Mammary epithelial cell (primary cell): Measurements from ENCODE around the gene RPP30.

Experiments
- EZH2 ChIP-seq: IDR thresholded peaks from 2 replicates; pipeline ENCODE4 v1.6.1; 2012; ENCODE audit warnings: low read length, inconsistent platforms, borderline replicate concordance
- TF ChIP-seq, protein P1 (sequence below), 2 donors: IDR thresholded peaks in 1 of 2; conservative IDR thresholded peaks in 1 of 2; 2 replicates each; pipeline ENCODE4 v1.5.1; 2011 to 2012; ENCODE audit warnings: inconsistent platforms in 2 of 2, low read length in 2 of 2, mild to moderate bottlenecking in 2 of 2, control low read depth in 1 of 2, low read depth in 1 of 2; ENCODE audit not compliant: insufficient read depth in 1 of 2; ENCODE audit errors: extremely low read depth in 1 of 2

DNA sequence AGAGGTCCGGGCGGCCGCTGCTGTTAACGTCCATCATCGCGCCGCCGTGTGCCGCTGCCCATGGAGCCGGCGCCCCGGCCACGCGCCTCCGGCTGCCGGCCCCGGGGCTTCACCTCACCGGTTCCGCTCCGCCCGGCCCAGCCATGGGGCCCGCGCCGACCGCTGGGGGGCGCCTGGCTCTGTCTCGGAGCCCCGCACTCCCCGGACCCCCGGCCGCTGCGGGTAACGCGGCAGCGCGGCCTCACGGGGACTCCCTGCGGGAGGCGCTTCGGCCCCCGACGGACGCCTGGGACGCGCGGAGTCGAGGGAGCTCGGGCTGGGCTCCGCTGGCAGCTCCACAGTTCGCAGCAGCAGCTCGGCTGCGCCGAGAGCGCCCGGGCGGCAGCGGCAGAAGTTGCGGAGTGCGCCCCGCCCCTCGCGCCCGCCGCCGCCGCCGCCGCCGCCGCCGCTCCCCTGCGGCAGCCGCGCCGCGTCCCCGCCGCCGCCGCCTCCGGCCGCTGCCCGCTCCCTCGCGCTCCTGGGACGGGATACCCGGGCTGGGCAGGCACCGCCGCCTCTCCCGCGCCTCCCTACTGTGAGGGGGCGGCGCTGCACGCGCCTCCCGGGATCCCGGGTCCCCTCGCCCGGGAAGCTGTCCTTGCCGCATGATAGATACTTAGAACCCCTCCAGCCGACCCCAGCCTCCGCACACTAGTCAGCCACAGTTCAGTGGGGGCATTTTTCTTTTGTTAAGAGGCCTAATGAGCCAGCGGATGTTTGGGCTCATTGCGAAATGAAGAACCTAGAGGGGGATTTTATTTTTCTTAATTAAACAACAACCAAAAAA is 13.9 kb upstream of the RPP30 start, which contains the start of gene HTR7:
- TF ChIP-seq, protein P1, sequence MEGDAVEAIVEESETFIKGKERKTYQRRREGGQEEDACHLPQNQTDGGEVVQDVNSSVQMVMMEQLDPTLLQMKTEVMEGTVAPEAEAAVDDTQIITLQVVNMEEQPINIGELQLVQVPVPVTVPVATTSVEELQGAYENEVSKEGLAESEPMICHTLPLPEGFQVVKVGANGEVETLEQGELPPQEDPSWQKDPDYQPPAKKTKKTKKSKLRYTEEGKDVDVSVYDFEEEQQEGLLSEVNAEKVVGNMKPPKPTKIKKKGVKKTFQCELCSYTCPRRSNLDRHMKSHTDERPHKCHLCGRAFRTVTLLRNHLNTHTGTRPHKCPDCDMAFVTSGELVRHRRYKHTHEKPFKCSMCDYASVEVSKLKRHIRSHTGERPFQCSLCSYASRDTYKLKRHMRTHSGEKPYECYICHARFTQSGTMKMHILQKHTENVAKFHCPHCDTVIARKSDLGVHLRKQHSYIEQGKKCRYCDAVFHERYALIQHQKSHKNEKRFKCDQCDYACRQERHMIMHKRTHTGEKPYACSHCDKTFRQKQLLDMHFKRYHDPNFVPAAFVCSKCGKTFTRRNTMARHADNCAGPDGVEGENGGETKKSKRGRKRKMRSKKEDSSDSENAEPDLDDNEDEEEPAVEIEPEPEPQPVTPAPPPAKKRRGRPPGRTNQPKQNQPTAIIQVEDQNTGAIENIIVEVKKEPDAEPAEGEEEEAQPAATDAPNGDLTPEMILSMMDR (conservative IDR thresholded peaks at IDR 0.05 in 1 of 2, IDR thresholded peaks at IDR 0.05 in 1 of 2; ENCODE audit: extremely low read depth in 1 of 2, insufficient read depth in 1 of 2, low read depth in 1 of 2, low read length in 2 of 2) = peak; percentile 9 to 50
- TF ChIP-seq EZH2 = no peak
